ENCODE data around the gene RBM27.
A peak's percentile ranks its signal among the peaks of the same experiment; 100 is the strongest.
"Not testable (repeated sequence)": the region's sequence is repeated elsewhere in the genome, so short reads cannot be mapped to it uniquely, and the experiment has no call there.

The RBM27 gene

DNA sequence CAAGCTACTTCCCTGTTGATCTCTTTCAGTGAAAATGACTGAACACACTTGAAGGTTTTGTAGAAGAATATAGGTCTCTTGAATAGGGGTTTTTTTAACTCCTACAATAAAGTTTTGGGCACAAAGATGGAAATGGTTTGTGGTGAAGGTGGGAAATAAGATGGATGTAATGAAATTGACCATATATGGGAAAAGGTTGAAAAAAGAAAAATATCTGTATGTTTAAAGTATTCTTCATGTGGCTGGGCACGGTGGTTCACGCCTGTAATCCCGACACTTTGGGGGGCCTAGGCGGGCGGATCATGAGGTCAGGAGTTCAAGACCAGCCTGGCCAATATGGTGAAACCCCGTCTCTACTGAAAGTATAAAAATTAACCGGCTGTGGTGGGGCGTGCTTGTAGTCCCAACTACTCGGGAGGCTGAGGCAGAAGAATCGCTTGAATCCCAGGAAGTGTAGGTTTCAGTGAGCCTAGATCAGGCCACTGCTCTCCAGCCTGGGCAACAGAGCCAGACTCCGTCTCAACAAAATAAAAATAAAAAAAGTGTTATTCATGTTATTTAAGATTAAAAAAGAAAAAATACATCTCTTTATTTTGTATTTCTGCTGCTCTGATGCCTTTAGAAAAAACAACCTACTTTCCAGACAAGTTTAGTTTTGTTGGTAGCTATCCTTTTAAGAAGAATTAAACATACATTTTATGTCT, 2.2 kb downstream of the RBM27 start:
- DNase-seq (ENCODE audit: low read depth): no peak

DNA sequence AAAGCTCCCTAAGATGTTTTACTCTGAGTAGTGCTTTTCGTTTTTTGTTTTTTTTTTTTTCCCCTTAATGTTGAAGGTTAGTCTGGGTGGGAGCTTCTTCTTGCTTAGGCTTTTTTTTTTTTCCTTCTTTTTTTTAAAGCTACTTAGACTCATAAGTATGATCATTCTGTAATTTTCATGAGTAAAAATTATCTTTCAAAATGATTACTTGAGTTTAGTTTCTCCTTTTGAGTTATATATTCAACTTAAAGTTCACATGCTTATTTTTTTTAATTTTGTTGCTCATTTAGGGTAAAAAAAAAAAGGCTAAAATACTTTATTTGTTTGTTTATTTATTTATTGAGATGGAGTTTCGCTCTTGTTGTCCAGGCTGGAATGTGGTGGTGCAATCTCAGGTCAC, 2.9 kb downstream of the RBM27 start:
- DNase-seq (ENCODE audit: low read depth): no peak

DNA sequence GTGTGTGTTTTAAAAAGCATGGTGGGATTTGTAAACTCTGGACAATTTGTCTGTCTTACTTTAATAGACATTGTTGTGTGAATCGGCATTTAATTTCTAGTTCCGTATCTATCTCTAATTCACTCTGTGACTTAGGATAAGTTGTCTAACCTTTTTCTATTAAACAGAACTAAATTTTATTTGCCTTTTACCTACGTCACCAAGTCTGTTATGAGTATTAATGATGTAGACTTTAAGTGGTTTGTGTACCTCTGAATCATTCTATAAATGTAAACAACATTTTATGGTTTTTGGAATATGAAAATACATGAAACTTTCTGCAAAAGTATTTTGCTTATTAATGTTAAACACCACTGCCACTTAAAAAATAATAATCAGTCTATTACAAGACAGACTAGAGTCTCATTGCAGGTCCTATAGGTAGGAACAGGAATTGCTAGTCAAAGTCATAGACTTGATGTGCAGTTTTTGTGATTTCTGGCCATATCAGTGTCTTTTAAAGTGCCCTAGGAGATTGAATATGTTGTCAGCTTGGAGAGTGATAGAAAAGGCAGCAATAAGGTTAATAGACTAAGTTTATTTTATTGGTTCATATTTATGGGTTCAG, 5.6 kb downstream of the RBM27 start:
- DNase-seq (ENCODE audit: low read depth): no peak

DNA sequence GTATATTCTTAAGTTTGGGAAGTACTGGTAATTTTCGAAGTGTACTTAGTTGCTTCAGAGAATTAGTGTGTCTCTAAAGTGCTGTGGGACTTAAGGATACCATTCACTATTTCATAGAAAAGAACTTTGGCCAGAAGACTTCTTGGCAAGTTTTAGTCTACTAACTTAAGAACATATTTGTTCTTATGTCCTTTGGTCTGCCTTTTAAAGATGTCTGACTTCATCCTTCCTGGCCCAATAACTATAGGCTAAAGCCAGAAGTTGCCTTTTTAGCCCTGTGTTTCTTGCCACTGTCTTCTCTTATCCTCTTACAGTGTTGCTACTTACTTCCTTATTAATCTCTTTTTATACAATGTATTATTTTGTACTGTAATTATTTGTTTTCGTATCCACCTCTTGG, 6.3 kb downstream of the RBM27 start:
- DNase-seq (ENCODE audit: low read depth): no peak

DNA sequence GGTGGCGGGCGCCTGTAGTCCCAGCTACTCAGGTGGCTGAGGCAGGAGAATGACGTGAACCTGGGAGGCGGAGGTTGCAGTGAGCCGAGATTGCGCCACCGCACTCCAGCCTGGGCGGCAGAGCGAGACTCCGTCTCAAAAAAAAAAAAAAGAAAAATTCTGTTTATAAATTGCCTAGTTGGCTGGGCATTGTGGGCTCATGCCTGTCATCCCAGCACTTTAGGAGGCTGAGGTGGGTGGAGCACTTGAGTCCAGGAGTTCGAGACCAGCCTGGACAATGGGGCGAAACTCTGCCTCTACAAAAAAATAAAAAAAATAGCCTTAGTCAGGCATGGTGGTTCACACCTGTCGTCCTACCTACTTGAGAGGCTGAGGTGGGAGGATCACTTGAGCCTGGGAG, 7.4 kb downstream of the RBM27 start:
- not testable (repeated sequence) for DNase-seq (ENCODE audit: low read depth)

DNA sequence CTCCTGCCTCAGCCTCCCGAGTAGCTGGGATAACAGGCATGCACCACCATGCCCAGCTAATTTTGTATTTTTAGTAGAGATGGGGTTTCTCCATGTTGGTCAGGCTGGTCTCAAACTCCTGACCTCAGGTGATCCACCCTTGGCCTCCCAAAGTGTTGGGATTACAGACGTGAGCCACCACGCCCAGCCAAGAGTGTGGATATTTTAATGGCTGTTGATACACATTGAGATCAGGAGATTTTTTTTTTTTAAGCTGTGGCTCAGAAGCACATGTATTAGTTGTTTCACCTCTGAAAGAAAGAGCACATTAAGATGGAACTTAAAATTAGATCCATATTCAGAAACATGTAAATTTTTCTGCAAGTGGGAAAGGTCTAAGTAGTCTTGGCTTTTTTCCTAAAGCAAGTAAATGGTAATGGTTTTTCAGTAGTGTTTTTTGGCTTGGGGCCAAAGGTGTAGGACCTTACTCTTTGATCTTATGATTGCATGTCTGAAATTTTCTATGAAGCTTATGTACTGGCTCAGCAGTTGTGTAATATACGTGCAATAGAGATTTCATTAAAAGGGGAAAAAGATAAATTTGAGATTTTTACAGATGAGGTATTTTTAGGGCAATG, 9.9 kb downstream of the RBM27 start:
- DNase-seq (ENCODE audit: low read depth): no peak

DNA sequence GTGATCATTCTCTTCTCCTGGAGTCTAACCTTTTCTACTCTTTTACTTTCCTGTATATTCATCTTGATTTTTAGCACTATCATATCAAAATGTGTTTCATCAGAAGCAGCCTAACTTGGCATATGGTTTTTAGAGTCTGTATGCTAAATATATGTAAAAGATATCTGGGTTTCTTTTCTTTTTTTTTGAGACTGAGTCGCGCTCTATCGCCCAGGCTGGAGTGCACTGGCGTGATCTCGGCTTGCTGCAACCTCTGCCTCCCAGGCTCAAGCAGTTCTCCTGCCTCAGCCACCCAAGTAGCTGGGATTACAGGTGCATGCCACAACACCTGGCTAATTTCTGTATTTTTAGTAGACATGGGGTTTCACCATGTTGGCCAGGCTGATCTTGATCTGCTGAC, 11.5 kb downstream of the RBM27 start:
- not testable (repeated sequence) for DNase-seq (ENCODE audit: low read depth)

DNA sequence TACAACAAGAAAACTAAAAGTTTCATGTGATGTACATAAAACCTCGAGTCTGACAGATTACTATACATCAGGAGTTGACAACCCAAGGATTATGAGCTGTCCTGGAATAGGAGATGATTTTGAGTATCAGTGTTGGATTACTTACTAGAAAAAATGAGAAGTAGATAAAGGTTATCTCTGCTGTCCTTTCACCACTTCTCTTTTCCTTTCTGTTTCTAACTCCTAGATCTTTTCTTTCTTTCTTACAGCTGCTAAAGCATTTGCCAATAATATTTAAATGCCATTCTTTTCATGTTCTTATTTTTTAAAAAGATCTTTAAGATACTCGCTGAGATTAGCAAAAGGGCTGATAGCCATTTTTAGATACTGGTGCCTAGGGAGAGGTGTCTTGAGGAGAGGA, 14.8 kb downstream of the RBM27 start:
- DNase-seq (ENCODE audit: low read depth): no peak

DNA sequence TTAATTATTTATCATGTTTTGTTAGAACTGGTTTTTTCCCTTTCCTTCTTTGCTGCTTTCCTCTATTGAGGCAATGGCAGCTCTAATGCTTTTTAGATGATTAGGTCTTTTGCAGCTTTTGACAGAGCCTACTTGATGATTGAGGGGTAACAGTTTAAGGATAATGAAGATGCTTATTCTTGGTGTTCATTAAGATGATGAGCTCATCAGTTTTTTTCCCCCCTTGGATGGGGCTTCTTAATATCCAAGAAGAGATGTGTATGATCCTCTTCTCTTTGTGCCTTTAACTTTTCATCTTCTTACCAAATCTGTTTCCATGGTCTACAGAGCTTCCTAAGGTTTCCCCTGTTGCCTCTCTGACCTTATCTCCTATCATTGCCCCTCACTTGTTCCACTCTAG, 15.8 kb downstream of the RBM27 start:
- no peak for DNase-seq (ENCODE audit: low read depth)

DNA sequence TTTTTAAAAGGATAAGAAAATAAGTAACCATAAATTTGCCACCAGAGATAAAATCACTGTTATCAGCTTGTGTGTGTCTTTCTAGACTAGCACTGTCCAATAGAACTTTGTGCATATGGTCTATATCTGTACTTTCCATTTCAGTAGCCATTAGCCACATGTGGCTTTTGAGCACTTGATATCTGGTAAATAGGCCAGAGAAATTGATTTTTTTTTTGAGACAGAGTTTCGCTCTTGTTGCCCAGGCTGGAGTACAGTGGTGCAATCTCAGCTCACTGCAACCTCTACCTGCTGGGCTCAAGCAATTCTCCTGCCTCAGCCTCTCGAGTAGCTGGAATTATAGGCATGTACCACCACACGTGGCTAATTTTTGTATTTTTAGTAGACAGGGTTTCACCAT, 17.8 kb downstream of the RBM27 start:
- no peak for DNase-seq (ENCODE audit: low read depth)

DNA sequence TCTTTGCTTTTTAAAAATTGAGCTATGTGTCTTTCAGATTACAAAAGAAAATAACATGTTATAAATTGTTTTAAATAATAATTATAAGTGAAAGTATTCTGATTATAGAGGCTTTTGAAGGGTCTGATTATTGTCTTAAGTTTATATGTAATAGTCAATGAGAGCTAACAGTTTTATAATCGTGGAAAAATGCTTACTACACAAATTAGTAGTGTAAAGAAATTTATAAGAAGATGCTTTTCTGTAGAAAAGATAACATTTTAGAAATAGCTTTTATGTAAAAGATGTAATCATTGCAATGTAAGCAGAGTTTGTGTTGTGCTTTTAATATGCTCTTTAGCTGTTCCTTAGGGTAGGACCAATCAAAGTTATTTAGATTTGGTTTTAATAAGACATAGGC, 18.6 kb downstream of the RBM27 start:
- DNase-seq (ENCODE audit: low read depth): no peak

DNA sequence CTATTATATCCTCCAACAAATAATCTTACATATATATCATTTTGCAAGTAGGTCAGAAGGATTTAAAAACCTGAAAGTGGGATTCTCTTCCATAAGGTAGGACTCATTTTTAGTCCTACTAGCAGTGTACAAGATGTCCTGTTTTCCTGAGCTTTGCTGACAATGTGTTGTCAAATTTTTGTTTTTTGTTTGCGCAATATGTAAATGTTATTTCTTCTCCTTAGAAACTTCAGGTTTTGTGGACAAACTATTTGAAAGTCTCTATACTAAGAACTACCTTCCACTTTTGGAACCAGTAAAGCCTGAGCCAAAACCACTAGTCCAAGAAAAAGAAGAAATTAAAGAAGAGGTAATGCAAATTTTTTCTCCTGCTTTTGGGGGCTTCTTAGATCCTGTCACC, 19.8 kb downstream of the RBM27 start:
- no peak for DNase-seq (ENCODE audit: low read depth)

DNA sequence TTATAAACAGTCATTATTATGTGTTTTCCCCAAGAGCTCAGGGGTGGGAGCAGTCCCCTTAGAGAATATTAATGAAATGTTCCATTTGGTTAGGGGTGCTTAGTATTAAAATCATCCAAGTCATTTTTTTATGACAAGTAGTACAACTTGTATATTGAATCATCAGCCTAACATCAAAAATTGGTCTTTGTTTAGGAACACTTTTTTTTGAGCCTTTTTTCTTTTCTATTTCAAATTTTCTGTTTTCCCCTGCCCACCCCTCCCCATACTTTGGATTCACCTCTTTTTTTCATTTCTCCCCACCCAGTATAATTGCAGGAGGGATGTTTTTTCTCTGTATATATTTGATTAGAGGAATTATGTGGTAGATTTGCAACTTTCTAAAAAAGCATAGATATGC, 25.8 kb downstream of the RBM27 start:
- no peak for DNase-seq (ENCODE audit: low read depth)

DNA sequence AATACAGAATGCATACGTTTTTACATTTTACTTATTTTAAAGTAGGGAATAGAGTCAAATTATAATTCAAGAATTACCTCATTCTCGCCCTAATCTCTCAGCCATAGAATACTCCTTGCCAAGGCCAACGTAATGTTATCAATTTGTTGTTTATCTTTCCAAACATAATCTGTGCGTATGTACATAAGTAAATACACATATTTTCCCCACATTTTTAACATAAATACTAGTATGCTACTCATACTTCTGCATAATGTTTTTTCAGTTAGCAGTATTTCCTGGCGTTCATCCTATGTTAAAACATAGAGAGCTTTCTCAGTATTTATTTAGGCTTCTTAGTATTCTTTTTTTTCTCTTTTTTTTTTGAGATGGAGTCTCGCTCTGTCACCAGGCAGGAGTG, 28.8 kb downstream of the RBM27 start:
- DNase-seq (ENCODE audit: low read depth): no peak

DNA sequence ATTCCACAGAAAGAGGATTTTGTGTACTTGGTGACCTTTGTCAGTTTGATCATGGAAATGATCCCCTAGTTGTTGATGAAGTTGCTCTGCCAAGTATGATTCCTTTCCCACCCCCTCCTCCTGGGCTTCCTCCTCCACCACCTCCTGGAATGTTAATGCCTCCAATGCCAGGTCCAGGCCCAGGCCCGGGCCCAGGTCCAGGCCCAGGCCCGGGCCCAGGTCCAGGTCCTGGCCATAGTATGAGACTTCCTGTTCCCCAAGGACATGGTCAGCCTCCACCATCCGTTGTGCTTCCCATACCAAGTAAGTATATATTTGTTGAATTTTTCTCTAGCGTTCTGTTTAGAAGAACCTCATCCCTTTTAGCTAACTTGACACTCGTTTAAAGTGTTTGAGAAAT, 30.0 kb downstream of the RBM27 start:
- no peak for DNase-seq (ENCODE audit: low read depth)

DNA sequence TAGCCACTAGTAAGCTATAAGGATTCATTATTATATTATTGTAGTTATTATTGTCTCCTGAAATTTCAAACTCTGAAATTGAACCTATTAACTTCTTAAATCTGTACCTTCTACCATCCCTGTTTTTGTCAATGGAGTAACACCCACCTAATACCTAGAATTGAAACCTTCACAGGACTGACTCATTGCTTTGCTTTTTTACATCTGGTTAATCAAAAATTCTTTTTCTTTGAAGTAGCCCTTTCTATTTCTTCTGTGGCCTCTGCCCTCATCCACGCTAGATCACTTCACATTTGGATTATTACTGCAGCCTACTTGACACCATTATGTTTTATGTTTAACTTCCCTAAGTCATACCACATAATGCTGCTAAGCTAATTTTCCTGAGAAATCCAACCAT, 35.6 kb downstream of the RBM27 start:
- no peak for DNase-seq (ENCODE audit: low read depth)

DNA sequence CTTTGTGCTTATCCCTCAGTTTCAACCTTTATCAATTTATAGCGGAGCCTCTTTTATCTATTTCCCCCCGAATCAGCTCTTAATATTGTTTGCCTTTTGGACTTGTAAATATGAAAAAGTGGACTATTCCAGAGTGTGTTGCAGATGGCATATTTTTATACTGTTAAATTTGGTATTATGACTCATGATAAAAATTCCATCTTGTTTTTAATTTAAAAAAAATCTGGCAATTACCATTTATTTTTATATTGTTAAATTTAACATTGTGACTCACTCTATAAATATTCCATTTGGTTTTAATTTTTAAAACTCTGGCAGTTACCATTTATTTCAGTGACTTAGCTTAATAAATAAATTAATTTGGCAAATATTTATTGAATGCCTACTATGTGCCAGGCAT, 37.5 kb downstream of the RBM27 start:
- DNase-seq (ENCODE audit: low read depth): peak; percentile 40

DNA sequence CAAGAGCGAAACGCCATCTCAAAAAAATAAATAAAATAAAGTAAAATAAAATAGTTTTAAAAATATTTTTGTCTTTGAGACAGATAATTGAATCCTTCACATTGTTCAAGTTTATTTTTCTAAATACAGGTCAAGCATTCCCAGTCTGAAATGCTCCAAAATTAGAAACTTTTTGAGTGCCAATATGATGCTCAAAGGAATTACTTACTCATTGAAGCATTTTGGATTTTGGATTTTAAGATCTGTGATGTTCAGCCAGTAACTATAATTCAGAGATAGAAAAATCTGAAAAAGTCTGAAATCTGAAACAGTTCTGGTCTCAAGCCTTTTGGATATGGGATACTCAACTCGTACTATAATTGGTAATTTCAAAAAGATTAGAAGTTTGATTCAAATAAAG, 39.8 kb downstream of the RBM27 start:
- DNase-seq (ENCODE audit: low read depth): peak; percentile 7

DNA sequence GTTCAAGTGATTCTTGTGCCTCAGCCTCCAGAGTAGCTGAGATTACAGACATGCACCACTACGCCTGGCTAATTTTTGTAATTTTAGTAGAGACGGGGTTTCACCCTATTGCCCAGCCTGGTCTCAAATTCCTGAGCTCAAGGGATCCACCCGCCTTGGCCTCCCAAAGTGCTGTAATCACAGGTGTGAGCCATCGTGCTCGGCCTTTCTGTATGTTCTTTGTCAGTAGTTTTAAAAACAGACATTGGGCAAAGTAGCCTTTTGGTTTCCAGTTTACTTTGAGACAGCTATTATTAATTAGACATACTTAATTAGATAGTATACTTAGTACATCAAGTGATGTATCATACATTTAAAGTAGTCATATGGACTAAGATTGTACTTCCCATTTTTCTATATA, 45.2 kb downstream of the RBM27 start:
- DNase-seq (ENCODE audit: low read depth): no peak

DNA sequence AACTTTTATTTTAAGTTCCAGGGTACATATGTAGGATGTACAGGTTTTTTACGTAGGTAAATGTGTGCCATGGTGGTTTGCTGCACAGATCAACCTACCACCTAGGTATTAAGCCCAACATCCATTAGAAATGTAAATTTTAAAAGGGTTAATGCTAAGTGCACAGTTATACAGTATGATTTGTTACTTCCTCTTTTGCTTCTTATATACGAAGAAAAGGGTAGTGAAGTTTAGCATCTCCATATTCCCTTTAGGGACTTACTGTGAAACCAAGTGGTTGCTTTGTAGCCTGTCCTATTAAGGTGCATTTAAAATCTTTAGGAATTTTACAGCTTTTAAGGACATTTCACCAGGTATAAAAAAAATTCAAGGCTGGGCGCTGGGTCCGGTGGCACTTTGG, 46.4 kb downstream of the RBM27 start:
- DNase-seq (ENCODE audit: low read depth): no peak

Data from EH (cell line).